ENCODE data around the gene TLCD1.

DNA sequence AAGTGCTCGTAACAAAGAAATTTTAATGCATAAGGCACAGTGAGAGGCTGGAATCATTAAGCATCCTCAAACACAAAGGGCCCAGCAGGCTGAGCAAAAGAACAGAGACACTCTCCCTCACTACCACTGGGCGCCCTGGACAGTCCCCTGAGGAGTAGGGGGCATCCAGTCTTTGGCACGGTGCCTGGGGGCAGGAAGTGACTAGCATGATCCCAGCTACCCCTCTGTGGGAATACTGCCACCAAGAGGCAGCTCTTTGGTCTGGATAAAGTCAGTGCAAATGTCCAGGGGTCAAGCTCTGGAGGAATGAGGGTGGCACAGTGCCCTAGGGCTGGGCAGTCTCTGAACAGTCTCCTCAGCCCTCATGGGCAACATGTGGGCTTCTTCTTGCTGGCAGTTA, 11.8 kb downstream of the TLCD1 start:
- TF ChIP-seq POLR2AphosphoS5 (IDR thresholded peaks at IDR 0.05) = no peak
- TF ChIP-seq, protein P1, sequence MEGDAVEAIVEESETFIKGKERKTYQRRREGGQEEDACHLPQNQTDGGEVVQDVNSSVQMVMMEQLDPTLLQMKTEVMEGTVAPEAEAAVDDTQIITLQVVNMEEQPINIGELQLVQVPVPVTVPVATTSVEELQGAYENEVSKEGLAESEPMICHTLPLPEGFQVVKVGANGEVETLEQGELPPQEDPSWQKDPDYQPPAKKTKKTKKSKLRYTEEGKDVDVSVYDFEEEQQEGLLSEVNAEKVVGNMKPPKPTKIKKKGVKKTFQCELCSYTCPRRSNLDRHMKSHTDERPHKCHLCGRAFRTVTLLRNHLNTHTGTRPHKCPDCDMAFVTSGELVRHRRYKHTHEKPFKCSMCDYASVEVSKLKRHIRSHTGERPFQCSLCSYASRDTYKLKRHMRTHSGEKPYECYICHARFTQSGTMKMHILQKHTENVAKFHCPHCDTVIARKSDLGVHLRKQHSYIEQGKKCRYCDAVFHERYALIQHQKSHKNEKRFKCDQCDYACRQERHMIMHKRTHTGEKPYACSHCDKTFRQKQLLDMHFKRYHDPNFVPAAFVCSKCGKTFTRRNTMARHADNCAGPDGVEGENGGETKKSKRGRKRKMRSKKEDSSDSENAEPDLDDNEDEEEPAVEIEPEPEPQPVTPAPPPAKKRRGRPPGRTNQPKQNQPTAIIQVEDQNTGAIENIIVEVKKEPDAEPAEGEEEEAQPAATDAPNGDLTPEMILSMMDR (IDR thresholded peaks at IDR 0.05) = no peak
